Measurements from ENCODE around the gene NUAK1.

GRCh38 chr12:106080041-106080790 lies 58.5 kb downstream of the NUAK1 start:
- no peak for TF ChIP-seq EZH2 (IDR thresholded peaks at IDR 0.05; ENCODE audit: insufficient read depth, poor library complexity, severe bottlenecking)
- TF ChIP-seq EZH2phosphoT487 (IDR thresholded peaks at IDR 0.05; ENCODE audit: insufficient read depth, low read depth): no peak

All from GM23248 (cell line).